SK-N-SH treated with all-trans-retinoic acid at 6 μM for 48 hours (cell line): ENCODE measurements around the gene AMIGO1.

Experiments
- ATAC-seq: fragments of 200-7000 bp; cut with Tn5 transposase; 3 replicates; pipeline ENCODE4 v1.9.1; 2020; ENCODE audit warnings: mild to moderate bottlenecking, moderate library complexity
- ARNTL ChIP-seq: fragments of 450-650 bp; formaldehyde crosslinking; IDR thresholded peaks from 2 replicates; pipeline ENCODE4 v1.5.0; 2020; ENCODE audit warnings: low read depth, mild to moderate bottlenecking, moderate library complexity, borderline replicate concordance
- BACH2 ChIP-seq: fragments of 250-450 bp; sonication (Bioruptor Pico); IDR thresholded peaks from 2 replicates; pipeline ENCODE4 v1.9.0; 2021; ENCODE audit warnings: mild to moderate bottlenecking, borderline replicate concordance
- CSDC2 ChIP-seq: fragments of 250-450 bp; sonication (Bioruptor Pico); IDR thresholded peaks from 2 replicates; pipeline ENCODE4 v1.5.0; 2020; ENCODE audit warnings: mild to moderate bottlenecking, moderate library complexity
- ESRRG ChIP-seq: fragments of 250-450 bp; sonication (Bioruptor Pico); IDR thresholded peaks from 2 replicates; pipeline ENCODE4 v1.6.1; 2021; ENCODE audit warnings: mild to moderate bottlenecking
- GLIS3 ChIP-seq: fragments of 250-450 bp; sonication (Bioruptor Pico); IDR thresholded peaks from 2 replicates; pipeline ENCODE4 v1.5.0; 2020; ENCODE audit warnings: mild to moderate bottlenecking, moderate library complexity
- ISL1 ChIP-seq: fragments of 250-450 bp; sonication (Bioruptor Pico); IDR thresholded peaks from 2 replicates; pipeline ENCODE4 v2.1.2; 2022; ENCODE audit warnings: mild to moderate bottlenecking, moderate library complexity
- OSR1 ChIP-seq: fragments of 250-450 bp; sonication (Bioruptor Pico); IDR thresholded peaks from 2 replicates; pipeline ENCODE4 v1.8.0; 2022; ENCODE audit warnings: moderate library complexity, mild to moderate bottlenecking, inconsistent platforms
- PPARA ChIP-seq: fragments of 250-450 bp; sonication (Bioruptor Pico); IDR thresholded peaks from 2 replicates; pipeline ENCODE4 v1.5.0; 2020; ENCODE audit warnings: mild to moderate bottlenecking, borderline replicate concordance
- RARB ChIP-seq: fragments of 250-450 bp; sonication (Bioruptor Pico); IDR thresholded peaks from 2 replicates; pipeline ENCODE4 v1.8.0; 2021; ENCODE audit warnings: mild to moderate bottlenecking, moderate library complexity
- SNAI2 ChIP-seq: fragments of 250-450 bp; sonication (Bioruptor Pico); IDR thresholded peaks from 2 replicates; pipeline ENCODE4 v1.5.0; 2020; ENCODE audit warnings: mild to moderate bottlenecking, moderate library complexity
- TCF4 ChIP-seq: fragments of 250-450 bp; sonication (Bioruptor Pico); IDR thresholded peaks from 2 replicates; pipeline ENCODE4 v1.8.0; 2021; ENCODE audit warnings: mild to moderate bottlenecking, moderate library complexity, borderline replicate concordance
- TOX ChIP-seq: fragments of 250-450 bp; sonication (Bioruptor Pico); IDR thresholded peaks from 2 replicates; pipeline ENCODE4 v1.8.0; 2021; ENCODE audit warnings: mild to moderate bottlenecking, moderate library complexity, borderline replicate concordance
- ZC3H10 ChIP-seq: fragments of 250-450 bp; sonication (Bioruptor Pico); IDR thresholded peaks from 2 replicates; pipeline ENCODE4 v1.5.1; 2021; ENCODE audit warnings: mild to moderate bottlenecking, moderate library complexity
- ZFP3 ChIP-seq: fragments of 250-450 bp; sonication (Bioruptor Pico); IDR thresholded peaks from 2 replicates; pipeline ENCODE4 v1.5.0; 2020; ENCODE audit warnings: mild to moderate bottlenecking, moderate library complexity
- ZFP30 ChIP-seq: fragments of 450-650 bp; formaldehyde crosslinking; IDR thresholded peaks from 2 replicates; pipeline ENCODE4 v1.5.0; 2022; ENCODE audit warnings: mild to moderate bottlenecking, moderate library complexity
- ZNF565 ChIP-seq: fragments of 450-650 bp; formaldehyde crosslinking; conservative IDR thresholded peaks from 2 replicates; pipeline ENCODE4 v1.5.0; 2020; ENCODE audit warnings: low read depth, mild to moderate bottlenecking, moderate library complexity
- ZNF70 ChIP-seq: fragments of 450-650 bp; formaldehyde crosslinking; IDR thresholded peaks from 2 replicates; pipeline ENCODE4 v1.5.0; 2020; ENCODE audit warnings: mild to moderate bottlenecking, moderate library complexity
- ZNF8 ChIP-seq: fragments of 450-650 bp; formaldehyde crosslinking; IDR thresholded peaks from 2 replicates; pipeline ENCODE4 v1.5.0; 2020; ENCODE audit warnings: mild to moderate bottlenecking, moderate library complexity
- TF ChIP-seq, protein P1 (sequence below): fragments of 250-450 bp; sonication (Bioruptor Pico); IDR thresholded peaks from 2 replicates; pipeline ENCODE4 v1.8.0; 2021; ENCODE audit warnings: low read depth, mild to moderate bottlenecking, moderate library complexity, borderline replicate concordance
- TF ChIP-seq, protein P2 (sequence below): fragments of 250-450 bp; sonication (Bioruptor Pico); IDR thresholded peaks from 2 replicates; pipeline ENCODE4 v1.5.1; 2020; ENCODE audit warnings: low read depth, mild to moderate bottlenecking, moderate library complexity
- TF ChIP-seq, protein P3 (sequence below): fragments of 250-450 bp; sonication (Bioruptor Pico); IDR thresholded peaks from 2 replicates; pipeline ENCODE4 v1.5.0; 2020; ENCODE audit warnings: mild to moderate bottlenecking, moderate library complexity
- TF ChIP-seq, protein P4 (sequence below): fragments of 250-450 bp; sonication (Bioruptor Pico); IDR thresholded peaks from 2 replicates; pipeline ENCODE4 v1.8.0; 2020; ENCODE audit warnings: mild to moderate bottlenecking, moderate library complexity, borderline replicate concordance
- TF ChIP-seq, protein P5 (sequence below): fragments of 250-450 bp; sonication (Bioruptor Pico); IDR thresholded peaks from 2 replicates; pipeline ENCODE4 v1.5.1; 2021; ENCODE audit warnings: mild to moderate bottlenecking, moderate library complexity

AMIGO1 gene

DNA sequence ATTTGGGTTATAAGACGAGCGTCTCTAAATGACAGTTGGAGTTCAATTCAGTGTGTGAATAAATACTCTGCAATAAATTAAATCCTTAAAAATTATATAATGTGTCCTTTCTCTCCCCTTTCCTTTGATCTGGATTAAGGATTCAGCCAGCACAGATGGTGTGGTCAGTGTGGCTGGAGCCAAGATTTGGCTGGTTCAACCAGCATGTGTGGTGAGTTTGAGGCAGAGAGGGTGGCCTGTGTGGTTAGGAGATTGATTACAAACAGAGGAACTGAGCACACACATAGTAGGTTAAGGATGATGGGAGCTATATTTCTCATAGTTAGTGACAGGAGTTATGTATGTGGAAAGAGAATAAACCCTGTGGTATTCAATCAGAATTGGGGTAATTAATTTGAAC is 14.2 kb upstream of the AMIGO1 start:
- TF ChIP-seq CSDC2 (no peak), BACH2 (CRISPR knock-in tag) (no peak), ZFP30 (no peak), TCF4 (CRISPR knock-in tag) (no peak), GLIS3 (CRISPR knock-in tag) (no peak), ZNF565 (CRISPR knock-in tag) (no peak), ZNF8 (CRISPR knock-in tag) (no peak), ESRRG (CRISPR knock-in tag) (no peak), TOX (CRISPR knock-in tag) (no peak), ZFP3 (no peak), RARB (CRISPR knock-in tag) (no peak), ZC3H10 (CRISPR knock-in tag) (no peak), PPARA (CRISPR knock-in tag) (no peak), ZNF70 (CRISPR knock-in tag) (no peak), SNAI2 (CRISPR knock-in tag) (no peak)
- TF ChIP-seq, protein P1, sequence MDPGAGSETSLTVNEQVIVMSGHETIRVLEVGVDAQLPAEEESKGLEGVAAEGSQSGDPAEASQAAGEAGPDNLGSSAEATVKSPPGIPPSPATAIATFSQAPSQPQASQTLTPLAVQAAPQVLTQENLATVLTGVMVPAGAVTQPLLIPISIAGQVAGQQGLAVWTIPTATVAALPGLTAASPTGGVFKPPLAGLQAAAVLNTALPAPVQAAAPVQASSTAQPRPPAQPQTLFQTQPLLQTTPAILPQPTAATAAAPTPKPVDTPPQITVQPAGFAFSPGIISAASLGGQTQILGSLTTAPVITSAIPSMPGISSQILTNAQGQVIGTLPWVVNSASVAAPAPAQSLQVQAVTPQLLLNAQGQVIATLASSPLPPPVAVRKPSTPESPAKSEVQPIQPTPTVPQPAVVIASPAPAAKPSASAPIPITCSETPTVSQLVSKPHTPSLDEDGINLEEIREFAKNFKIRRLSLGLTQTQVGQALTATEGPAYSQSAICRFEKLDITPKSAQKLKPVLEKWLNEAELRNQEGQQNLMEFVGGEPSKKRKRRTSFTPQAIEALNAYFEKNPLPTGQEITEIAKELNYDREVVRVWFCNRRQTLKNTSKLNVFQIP: no peak
- TF ChIP-seq, protein P2, sequence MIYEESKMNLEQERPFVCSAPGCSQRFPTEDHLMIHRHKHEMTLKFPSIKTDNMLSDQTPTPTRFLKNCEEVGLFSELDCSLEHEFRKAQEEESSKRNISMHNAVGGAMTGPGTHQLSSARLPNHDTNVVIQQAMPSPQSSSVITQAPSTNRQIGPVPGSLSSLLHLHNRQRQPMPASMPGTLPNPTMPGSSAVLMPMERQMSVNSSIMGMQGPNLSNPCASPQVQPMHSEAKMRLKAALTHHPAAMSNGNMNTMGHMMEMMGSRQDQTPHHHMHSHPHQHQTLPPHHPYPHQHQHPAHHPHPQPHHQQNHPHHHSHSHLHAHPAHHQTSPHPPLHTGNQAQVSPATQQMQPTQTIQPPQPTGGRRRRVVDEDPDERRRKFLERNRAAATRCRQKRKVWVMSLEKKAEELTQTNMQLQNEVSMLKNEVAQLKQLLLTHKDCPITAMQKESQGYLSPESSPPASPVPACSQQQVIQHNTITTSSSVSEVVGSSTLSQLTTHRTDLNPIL (CRISPR knock-in tag): no peak
- TF ChIP-seq, protein P3, sequence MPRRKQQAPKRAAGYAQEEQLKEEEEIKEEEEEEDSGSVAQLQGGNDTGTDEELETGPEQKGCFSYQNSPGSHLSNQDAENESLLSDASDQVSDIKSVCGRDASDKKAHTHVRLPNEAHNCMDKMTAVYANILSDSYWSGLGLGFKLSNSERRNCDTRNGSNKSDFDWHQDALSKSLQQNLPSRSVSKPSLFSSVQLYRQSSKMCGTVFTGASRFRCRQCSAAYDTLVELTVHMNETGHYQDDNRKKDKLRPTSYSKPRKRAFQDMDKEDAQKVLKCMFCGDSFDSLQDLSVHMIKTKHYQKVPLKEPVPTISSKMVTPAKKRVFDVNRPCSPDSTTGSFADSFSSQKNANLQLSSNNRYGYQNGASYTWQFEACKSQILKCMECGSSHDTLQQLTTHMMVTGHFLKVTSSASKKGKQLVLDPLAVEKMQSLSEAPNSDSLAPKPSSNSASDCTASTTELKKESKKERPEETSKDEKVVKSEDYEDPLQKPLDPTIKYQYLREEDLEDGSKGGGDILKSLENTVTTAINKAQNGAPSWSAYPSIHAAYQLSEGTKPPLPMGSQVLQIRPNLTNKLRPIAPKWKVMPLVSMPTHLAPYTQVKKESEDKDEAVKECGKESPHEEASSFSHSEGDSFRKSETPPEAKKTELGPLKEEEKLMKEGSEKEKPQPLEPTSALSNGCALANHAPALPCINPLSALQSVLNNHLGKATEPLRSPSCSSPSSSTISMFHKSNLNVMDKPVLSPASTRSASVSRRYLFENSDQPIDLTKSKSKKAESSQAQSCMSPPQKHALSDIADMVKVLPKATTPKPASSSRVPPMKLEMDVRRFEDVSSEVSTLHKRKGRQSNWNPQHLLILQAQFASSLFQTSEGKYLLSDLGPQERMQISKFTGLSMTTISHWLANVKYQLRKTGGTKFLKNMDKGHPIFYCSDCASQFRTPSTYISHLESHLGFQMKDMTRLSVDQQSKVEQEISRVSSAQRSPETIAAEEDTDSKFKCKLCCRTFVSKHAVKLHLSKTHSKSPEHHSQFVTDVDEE (CRISPR knock-in tag): no peak
- TF ChIP-seq, protein P4, sequence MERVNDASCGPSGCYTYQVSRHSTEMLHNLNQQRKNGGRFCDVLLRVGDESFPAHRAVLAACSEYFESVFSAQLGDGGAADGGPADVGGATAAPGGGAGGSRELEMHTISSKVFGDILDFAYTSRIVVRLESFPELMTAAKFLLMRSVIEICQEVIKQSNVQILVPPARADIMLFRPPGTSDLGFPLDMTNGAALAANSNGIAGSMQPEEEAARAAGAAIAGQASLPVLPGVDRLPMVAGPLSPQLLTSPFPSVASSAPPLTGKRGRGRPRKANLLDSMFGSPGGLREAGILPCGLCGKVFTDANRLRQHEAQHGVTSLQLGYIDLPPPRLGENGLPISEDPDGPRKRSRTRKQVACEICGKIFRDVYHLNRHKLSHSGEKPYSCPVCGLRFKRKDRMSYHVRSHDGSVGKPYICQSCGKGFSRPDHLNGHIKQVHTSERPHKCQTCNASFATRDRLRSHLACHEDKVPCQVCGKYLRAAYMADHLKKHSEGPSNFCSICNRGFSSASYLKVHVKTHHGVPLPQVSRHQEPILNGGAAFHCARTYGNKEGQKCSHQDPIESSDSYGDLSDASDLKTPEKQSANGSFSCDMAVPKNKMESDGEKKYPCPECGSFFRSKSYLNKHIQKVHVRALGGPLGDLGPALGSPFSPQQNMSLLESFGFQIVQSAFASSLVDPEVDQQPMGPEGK (CRISPR knock-in tag): no peak
- no peak for ATAC-seq

DNA sequence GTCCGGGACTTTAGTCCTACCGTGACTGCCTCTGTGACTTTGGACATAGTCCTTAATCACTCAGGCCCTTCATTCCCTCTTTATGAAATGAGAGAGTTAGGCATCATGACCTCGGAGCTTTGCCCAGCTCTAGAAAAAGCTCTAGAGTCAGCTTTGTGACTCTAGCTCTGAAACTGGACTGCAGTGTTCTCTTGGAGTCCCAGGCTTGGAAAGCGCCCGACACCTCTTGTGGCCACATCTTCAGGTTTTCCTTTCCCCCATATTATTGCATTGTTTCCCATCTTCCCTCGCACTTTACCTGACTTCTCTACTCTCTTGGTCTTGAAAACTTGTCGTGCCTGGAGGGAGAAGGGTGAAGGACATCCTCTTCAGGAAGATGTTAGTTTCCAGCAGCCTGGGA is 12.5 kb upstream of the AMIGO1 start:
- no peak for ATAC-seq
- TF ChIP-seq ARNTL (CRISPR knock-in tag) (no peak), ZFP30 (no peak), RARB (CRISPR knock-in tag) (no peak), OSR1 (CRISPR knock-in tag) (no peak), SNAI2 (CRISPR knock-in tag) (no peak), PPARA (CRISPR knock-in tag) (no peak), ZNF565 (CRISPR knock-in tag) (no peak), ZFP3 (no peak), ESRRG (CRISPR knock-in tag) (no peak), ISL1 (CRISPR knock-in tag) (no peak), ZNF8 (CRISPR knock-in tag) (no peak), TCF4 (CRISPR knock-in tag) (no peak), GLIS3 (CRISPR knock-in tag) (no peak)
- TF ChIP-seq, protein P1: no peak
- TF ChIP-seq, protein P2 (CRISPR knock-in tag): no peak
- TF ChIP-seq, protein P3 (CRISPR knock-in tag): no peak
- TF ChIP-seq, protein P5, sequence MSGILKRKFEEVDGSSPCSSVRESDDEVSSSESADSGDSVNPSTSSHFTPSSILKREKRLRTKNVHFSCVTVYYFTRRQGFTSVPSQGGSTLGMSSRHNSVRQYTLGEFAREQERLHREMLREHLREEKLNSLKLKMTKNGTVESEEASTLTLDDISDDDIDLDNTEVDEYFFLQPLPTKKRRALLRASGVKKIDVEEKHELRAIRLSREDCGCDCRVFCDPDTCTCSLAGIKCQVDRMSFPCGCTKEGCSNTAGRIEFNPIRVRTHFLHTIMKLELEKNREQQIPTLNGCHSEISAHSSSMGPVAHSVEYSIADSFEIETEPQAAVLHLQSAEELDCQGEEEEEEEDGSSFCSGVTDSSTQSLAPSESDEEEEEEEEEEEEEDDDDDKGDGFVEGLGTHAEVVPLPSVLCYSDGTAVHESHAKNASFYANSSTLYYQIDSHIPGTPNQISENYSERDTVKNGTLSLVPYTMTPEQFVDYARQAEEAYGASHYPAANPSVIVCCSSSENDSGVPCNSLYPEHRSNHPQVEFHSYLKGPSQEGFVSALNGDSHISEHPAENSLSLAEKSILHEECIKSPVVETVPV (CRISPR knock-in tag): no peak
